Gastroesophageal sphincter (tissue), 3 donors: ENCODE data around the gene WDR6.

ENCODE experiments used
- CTCF ChIP-seq, 4 experiments: fragments of 200-600 bp in 2 of 4; fragments of 450-650 bp in 2 of 4; sonication (generic) in 1 of 4; IDR thresholded peaks; one replicate each; pipeline ENCODE4 v1.5.1; 2017 to 2019; ENCODE audit warnings: antibody characterized with exemption in 4 of 4, mild to moderate bottlenecking in 2 of 4, moderate library complexity in 2 of 4
- EP300 ChIP-seq: sonication (generic); formaldehyde crosslinking; IDR thresholded peaks from one replicate; pipeline ENCODE4 v1.6.1; 2017; ENCODE audit warnings: antibody characterized with exemption, mild to moderate bottlenecking
- POLR2A ChIP-seq, 2 donors: fragments of 450-650 bp; IDR thresholded peaks; one replicate each; pipeline ENCODE4 v1.6.1; 2017; ENCODE audit warnings: antibody characterized with exemption in 2 of 2, mild to moderate bottlenecking in 2 of 2, moderate library complexity in 1 of 2
- POLR2AphosphoS5 ChIP-seq: sonication (generic); formaldehyde crosslinking; IDR thresholded peaks from one replicate; pipeline ENCODE4 v1.6.1; 2017; ENCODE audit warnings: antibody characterized with exemption

GRCh38 chr3:49053543-49053942, 46.4 kb downstream of the WDR6 start:
- TF ChIP-seq POLR2A (IDR thresholded peaks at IDR 0.05) (no peak), CTCF (IDR thresholded peaks at IDR 0.05) (no peak), POLR2AphosphoS5 (no peak), EP300 (no peak)
